Neural cell (in vitro differentiated cells): ENCODE measurements around the gene MYCL.

Source experiments
- EZH2 ChIP-seq: fragments of 200-600, 300-800 bp; shearing (Covaris generic), sonication (generic); IDR thresholded peaks from 2 replicates; pipeline ENCODE4 v1.6.1; 2014; ENCODE audit warnings: antibody characterized with exemption, low read length, borderline replicate concordance, mild to moderate bottlenecking; ENCODE audit not compliant: insufficient read depth, poor library complexity, severe bottlenecking
- RAD21 ChIP-seq: fragments of 450-650 bp; conservative IDR thresholded peaks from 2 replicates; pipeline ENCODE4 v1.6.1; 2014; ENCODE audit warnings: antibody characterized with exemption, mild to moderate bottlenecking, moderate library complexity
- TF ChIP-seq, protein P1 (sequence below): fragments of 450-650 bp; IDR thresholded peaks from 2 replicates; pipeline ENCODE4 v1.5.1; 2014; ENCODE audit warnings: antibody characterized with exemption, mild to moderate bottlenecking, moderate library complexity; ENCODE audit not compliant: poor library complexity, severe bottlenecking

DNA sequence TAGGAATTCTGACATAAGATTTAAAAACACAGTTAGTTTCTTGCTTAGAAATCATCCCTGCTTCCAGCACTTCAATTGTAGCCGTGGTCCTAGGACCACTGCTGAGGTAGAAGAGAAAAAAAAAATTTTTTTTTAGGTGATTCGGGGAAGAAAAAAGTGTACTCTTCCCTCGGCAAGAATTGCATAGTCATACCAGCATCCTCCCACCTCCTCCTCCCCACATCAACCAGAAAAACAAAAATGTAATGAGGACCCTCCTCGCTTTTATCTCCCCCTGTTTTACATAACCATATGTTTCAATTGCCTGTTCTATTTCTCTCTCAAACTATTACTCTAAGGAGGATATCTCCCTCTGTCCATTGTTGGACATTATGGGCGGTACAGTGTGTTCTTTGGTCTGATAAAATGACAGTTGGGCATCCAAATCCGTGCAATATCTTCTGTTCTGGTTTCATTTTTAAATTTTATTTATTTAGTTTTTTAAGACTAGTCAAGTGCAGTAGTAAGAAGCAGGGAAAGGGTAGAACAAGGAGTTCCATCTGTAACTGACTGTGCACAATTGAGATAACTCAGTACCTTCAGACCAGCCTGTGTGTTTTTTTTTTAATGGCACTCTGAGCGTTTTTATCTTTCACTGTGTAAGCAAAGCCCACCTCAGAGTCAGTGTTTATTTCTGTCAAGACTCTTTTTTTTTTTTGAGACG lies 42.8 kb upstream of the MYCL start:
- TF ChIP-seq EZH2 (no peak), RAD21 (no peak)
- TF ChIP-seq, protein P1, sequence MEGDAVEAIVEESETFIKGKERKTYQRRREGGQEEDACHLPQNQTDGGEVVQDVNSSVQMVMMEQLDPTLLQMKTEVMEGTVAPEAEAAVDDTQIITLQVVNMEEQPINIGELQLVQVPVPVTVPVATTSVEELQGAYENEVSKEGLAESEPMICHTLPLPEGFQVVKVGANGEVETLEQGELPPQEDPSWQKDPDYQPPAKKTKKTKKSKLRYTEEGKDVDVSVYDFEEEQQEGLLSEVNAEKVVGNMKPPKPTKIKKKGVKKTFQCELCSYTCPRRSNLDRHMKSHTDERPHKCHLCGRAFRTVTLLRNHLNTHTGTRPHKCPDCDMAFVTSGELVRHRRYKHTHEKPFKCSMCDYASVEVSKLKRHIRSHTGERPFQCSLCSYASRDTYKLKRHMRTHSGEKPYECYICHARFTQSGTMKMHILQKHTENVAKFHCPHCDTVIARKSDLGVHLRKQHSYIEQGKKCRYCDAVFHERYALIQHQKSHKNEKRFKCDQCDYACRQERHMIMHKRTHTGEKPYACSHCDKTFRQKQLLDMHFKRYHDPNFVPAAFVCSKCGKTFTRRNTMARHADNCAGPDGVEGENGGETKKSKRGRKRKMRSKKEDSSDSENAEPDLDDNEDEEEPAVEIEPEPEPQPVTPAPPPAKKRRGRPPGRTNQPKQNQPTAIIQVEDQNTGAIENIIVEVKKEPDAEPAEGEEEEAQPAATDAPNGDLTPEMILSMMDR = no peak
